Chondrocyte (in vitro differentiated cells): Measurements from ENCODE around the gene HSPG2. TPM values are rescaled to one million over a fixed set of nuclear protein-coding genes. Genes with fewer than 3 reads are reported as not detected.
"Not testable (repeated sequence)": the region's sequence is repeated elsewhere in the genome, so short reads cannot be mapped to it uniquely, and the experiment has no call there.

ENCODE experiments used
- DNase-seq: peaks from one replicate; pipeline ENCODE4 v3.0.0; 2021; ENCODE audit warnings: mixed read lengths, low spot score
- H3K27ac Mint-ChIP-seq: one replicate; pipeline ENCODE4 v1.8.0; 2021; ENCODE audit warnings: mild to moderate bottlenecking, moderate library complexity, mixed read lengths; ENCODE audit not compliant: unreplicated experiment
- H3K27me3 Mint-ChIP-seq: 2 replicates; pipeline ENCODE4 v1.8.0; 2021; ENCODE audit warnings: low read depth, mixed read lengths
- H3K36me3 Mint-ChIP-seq: 2 replicates; pipeline ENCODE4 v1.8.0; 2021; ENCODE audit warnings: low read depth, mixed read lengths
- H3K4me1 Mint-ChIP-seq: 2 replicates; pipeline ENCODE4 v1.8.0; 2021; ENCODE audit warnings: low read depth, mild to moderate bottlenecking, mixed read lengths
- H3K4me3 Mint-ChIP-seq: one replicate; pipeline ENCODE4 v1.8.0; 2021; ENCODE audit warnings: mild to moderate bottlenecking, moderate library complexity, mixed read lengths; ENCODE audit not compliant: unreplicated experiment
- H3K9me3 Mint-ChIP-seq: 2 replicates; pipeline ENCODE4 v1.8.0; 2021; ENCODE audit warnings: low read depth, mixed read lengths
- CTCF ChIP-seq: fragments of 200-600 bp; sonication (generic); IDR thresholded peaks from 2 replicates; pipeline ENCODE4 v1.5.0; 2021; ENCODE audit warnings: antibody characterized with exemption, mild to moderate bottlenecking, moderate library complexity
- total RNA-seq: library from RNA; stranded (reverse); gene quantifications from 3 replicates; pipeline ENCODE4 v1.2.1, GENCODE V29; 2021

Gene HSPG2
- total RNA-seq, 1 donor from 2014 or later = 481 TPM

GRCh38 chr1:21952786-21953520, 15.8 kb upstream of the HSPG2 start:
- Mint-ChIP-seq H3K4me1 (peaks cover 21% of the 10 kb centered on the region), H3K27me3 (no peaks in the 10 kb centered on the region), H3K36me3 (no peaks in the 10 kb centered on the region), H3K4me3 (no peak overlapping the region), H3K9me3 (no peaks in the 10 kb centered on the region), H3K27ac (no peak overlapping the region)
- peak; percentile 9 for TF ChIP-seq CTCF
- DNase-seq = no peak

- Mint-ChIP-seq H3K27me3 (no peaks in the 10 kb centered on the region), H3K4me1 (peaks cover 7% of the 10 kb centered on the region), H3K9me3 (no peaks in the 10 kb centered on the region), H3K27ac (no peak overlapping the region), H3K36me3 (no peaks in the 10 kb centered on the region), H3K4me3 (no peak overlapping the region)
- no peak for DNase-seq
- TF ChIP-seq CTCF = no peak
Observed at GRCh38 chr1:21951226-21951870, 14.2 kb upstream of the HSPG2 start.

- H3K36me3 Mint-ChIP-seq = no peaks in the 10 kb centered on the region
- no peaks in the 10 kb centered on the region for H3K27me3 Mint-ChIP-seq
- no peak overlapping the region for H3K27ac Mint-ChIP-seq
- H3K4me3 Mint-ChIP-seq = no peak overlapping the region
- H3K4me1 Mint-ChIP-seq = peaks cover 3% of the 10 kb centered on the region
- H3K9me3 Mint-ChIP-seq = no peaks in the 10 kb centered on the region
- no peak for DNase-seq
- TF ChIP-seq CTCF = no peak
Observed at GRCh38 chr1:21950734-21951133, 13.6 kb upstream of the HSPG2 start.

GRCh38 chr1:21946836-21947587, 9.9 kb upstream of the HSPG2 start:
- TF ChIP-seq CTCF = no peak
- DNase-seq = no peak
- Mint-ChIP-seq H3K4me3 (no peak overlapping the region), H3K4me1 (peaks cover 22% of the 10 kb centered on the region), H3K9me3 (no peaks in the 10 kb centered on the region), H3K27ac (no peak overlapping the region), H3K27me3 (no peaks in the 10 kb centered on the region), H3K36me3 (no peaks in the 10 kb centered on the region)

- no peaks in the 10 kb centered on the region for H3K36me3 Mint-ChIP-seq
- TF ChIP-seq CTCF = no peak
- H3K27me3 Mint-ChIP-seq = no peaks in the 10 kb centered on the region
- peak overlapping the region; percentile 82 for H3K27ac Mint-ChIP-seq
- H3K9me3 Mint-ChIP-seq = no peaks in the 10 kb centered on the region
- no peak for DNase-seq
- no peak overlapping the region for H3K4me3 Mint-ChIP-seq
- peaks cover 42% of the 10 kb centered on the region for H3K4me1 Mint-ChIP-seq
Observed at GRCh38 chr1:21944733-21945073, 7.6 kb upstream of the HSPG2 start.

GRCh38 chr1:21942959-21943640, 6.0 kb upstream of the HSPG2 start:
- H3K9me3 Mint-ChIP-seq, H3K4me3 Mint-ChIP-seq, DNase-seq, H3K27me3 Mint-ChIP-seq, H3K36me3 Mint-ChIP-seq: not testable (repeated sequence)
- peak overlapping the region; percentile 89 for H3K27ac Mint-ChIP-seq
- H3K4me1 Mint-ChIP-seq = peaks cover 58% of the 10 kb centered on the region
